ENCODE data around the gene PRDM16. TPM values are rescaled to one million over a fixed set of nuclear protein-coding genes. Genes with fewer than 3 reads are reported as not detected.

The PRDM16 gene
- total RNA-seq, 1 experiment from 2014 or later: 6.1 TPM

DNA sequence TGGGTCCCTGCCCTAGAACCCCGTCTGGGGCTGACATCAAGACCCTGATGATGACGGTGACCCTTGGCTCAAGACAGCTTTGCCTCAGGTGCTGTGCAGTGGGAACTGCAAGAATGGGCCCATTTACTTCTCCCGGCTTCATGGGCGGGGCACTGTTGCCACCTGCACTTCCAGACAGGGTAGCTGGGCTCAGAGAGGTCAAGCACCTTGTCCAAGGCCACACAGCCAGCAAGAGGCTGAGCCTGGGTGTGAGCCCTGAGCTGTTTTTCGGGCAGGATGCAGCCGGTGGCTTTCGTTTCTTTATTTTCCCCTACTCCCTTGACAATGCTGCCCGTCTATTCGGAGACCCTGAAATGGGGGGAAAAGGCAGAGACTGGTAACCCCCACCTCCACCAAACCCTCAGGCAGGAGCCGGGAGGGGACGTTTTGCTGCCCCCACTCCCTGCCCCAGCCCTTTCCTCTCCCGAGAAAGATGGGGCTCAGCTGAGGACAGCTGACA is 91.7 kb downstream of the PRDM16 start:
- POLR2A ChIA-PET: no interaction called here
- CTCF ChIA-PET: no interaction called here

More for the DNA sequence above, 91.7 kb downstream of the PRDM16 start:
- DNase-seq (ENCODE audit: low read depth, low spot score) (no peak), ATAC-seq (no peak)
- no peak overlapping the region for H3K4me3 ChIP-seq (replicated peaks in 1 of 2; ENCODE audit: low read depth in 1 of 2, low read length in 2 of 2)
- H3K9me3 ChIP-seq (ENCODE audit: control insufficient read depth in 1 of 2, insufficient read depth in 1 of 2, low read depth in 1 of 2, low read length in 2 of 2): no peaks in the 10 kb centered on the region
- TF ChIP-seq CBX3 (IDR thresholded peaks at IDR 0.05; ENCODE audit: low read depth): no peak
- TF ChIP-seq POLR2A (IDR thresholded peaks at IDR 0.05; ENCODE audit: borderline replicate concordance, extremely low read depth, insufficient read depth, insufficient read length): no peak
- TF ChIP-seq, protein P1, sequence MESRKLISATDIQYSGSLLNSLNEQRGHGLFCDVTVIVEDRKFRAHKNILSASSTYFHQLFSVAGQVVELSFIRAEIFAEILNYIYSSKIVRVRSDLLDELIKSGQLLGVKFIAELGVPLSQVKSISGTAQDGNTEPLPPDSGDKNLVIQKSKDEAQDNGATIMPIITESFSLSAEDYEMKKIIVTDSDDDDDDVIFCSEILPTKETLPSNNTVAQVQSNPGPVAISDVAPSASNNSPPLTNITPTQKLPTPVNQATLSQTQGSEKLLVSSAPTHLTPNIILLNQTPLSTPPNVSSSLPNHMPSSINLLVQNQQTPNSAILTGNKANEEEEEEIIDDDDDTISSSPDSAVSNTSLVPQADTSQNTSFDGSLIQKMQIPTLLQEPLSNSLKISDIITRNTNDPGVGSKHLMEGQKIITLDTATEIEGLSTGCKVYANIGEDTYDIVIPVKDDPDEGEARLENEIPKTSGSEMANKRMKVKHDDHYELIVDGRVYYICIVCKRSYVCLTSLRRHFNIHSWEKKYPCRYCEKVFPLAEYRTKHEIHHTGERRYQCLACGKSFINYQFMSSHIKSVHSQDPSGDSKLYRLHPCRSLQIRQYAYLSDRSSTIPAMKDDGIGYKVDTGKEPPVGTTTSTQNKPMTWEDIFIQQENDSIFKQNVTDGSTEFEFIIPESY (IDR thresholded peaks at IDR 0.05; ENCODE audit: extremely low read depth, insufficient replicate concordance, low read length): no peak
- no peak for TF ChIP-seq FOSL1 (IDR thresholded peaks at IDR 0.05; ENCODE audit: low read depth)
- no peak for TF ChIP-seq EGR1 (IDR thresholded peaks at IDR 0.05; ENCODE audit: low read depth)
- TF ChIP-seq, protein P2, sequence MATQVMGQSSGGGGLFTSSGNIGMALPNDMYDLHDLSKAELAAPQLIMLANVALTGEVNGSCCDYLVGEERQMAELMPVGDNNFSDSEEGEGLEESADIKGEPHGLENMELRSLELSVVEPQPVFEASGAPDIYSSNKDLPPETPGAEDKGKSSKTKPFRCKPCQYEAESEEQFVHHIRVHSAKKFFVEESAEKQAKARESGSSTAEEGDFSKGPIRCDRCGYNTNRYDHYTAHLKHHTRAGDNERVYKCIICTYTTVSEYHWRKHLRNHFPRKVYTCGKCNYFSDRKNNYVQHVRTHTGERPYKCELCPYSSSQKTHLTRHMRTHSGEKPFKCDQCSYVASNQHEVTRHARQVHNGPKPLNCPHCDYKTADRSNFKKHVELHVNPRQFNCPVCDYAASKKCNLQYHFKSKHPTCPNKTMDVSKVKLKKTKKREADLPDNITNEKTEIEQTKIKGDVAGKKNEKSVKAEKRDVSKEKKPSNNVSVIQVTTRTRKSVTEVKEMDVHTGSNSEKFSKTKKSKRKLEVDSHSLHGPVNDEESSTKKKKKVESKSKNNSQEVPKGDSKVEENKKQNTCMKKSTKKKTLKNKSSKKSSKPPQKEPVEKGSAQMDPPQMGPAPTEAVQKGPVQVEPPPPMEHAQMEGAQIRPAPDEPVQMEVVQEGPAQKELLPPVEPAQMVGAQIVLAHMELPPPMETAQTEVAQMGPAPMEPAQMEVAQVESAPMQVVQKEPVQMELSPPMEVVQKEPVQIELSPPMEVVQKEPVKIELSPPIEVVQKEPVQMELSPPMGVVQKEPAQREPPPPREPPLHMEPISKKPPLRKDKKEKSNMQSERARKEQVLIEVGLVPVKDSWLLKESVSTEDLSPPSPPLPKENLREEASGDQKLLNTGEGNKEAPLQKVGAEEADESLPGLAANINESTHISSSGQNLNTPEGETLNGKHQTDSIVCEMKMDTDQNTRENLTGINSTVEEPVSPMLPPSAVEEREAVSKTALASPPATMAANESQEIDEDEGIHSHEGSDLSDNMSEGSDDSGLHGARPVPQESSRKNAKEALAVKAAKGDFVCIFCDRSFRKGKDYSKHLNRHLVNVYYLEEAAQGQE (IDR thresholded peaks at IDR 0.05; ENCODE audit: low read depth): no peak
- no peak for TF ChIP-seq RAD21 (IDR thresholded peaks at IDR 0.05; ENCODE audit: low read depth)
- TF ChIP-seq, protein P3, sequence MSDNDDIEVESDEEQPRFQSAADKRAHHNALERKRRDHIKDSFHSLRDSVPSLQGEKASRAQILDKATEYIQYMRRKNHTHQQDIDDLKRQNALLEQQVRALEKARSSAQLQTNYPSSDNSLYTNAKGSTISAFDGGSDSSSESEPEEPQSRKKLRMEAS (IDR thresholded peaks at IDR 0.05): no peak
- TF ChIP-seq JUND (IDR thresholded peaks at IDR 0.05): no peak
- no peak for TF ChIP-seq ELF1 (IDR thresholded peaks at IDR 0.05; ENCODE audit: borderline replicate concordance, low read depth)
- H3K79me2 ChIP-seq (ENCODE audit: insufficient read depth, low read length): no peaks in the 10 kb centered on the region
- no peaks in the 10 kb centered on the region for H3K27me3 ChIP-seq (ENCODE audit: insufficient read depth, low read length)
- no peak overlapping the region for H3K4me2 ChIP-seq (ENCODE audit: low read length)
- no peak overlapping the region for H3K27ac ChIP-seq (ENCODE audit: low read depth, low read length)
- no peaks in the 10 kb centered on the region for H3K36me3 ChIP-seq (ENCODE audit: control insufficient read depth in 1 of 2, insufficient read depth in 2 of 2, low read length in 2 of 2)
- RAD21 ChIA-PET (ENCODE audit: low non-redundant PET in 1 of 2, low total read pairs in 2 of 2, uncharacterized antibody in 2 of 2, unreplicated experiment in 2 of 2): no interaction called here
- no peak overlapping the region for H3K9ac ChIP-seq (ENCODE audit: low read length)
- H4K20me1 ChIP-seq (ENCODE audit: insufficient read depth): no peaks in the 10 kb centered on the region
- no peaks in the 10 kb centered on the region for H3K9me2 ChIP-seq (ENCODE audit: insufficient read depth)
- no TSS peak for BruUV-seq (replicated peaks)
- H2AFZ ChIP-seq (ENCODE audit: low read depth, low read length, poor library complexity, severe bottlenecking): no peak overlapping the region
- intact Hi-C loops (cut with micrococcal nuclease): no loop called here
- H3K4me1 ChIP-seq (ENCODE audit: control insufficient read depth in 1 of 2, insufficient read depth in 2 of 2, low read length in 2 of 2): no peaks in the 10 kb centered on the region; a peak in 1 of 4 replicates
